HFFc6 (cell line): Measurements from ENCODE around the gene IGSF9. TPM values are rescaled to one million over a fixed set of nuclear protein-coding genes. Genes with fewer than 3 reads are reported as not detected.

Experiments
- DNase-seq: peaks from one replicate; pipeline ENCODE4 v3.0.0-alpha.2; 2018
- H3K27ac Mint-ChIP-seq: 2 replicates; pipeline ENCODE4 v1.8.0; 2020; ENCODE audit warnings: mild to moderate bottlenecking, mixed read lengths
- H3K27me3 Mint-ChIP-seq: 2 replicates; pipeline ENCODE4 v1.8.0; 2021; ENCODE audit warnings: mild to moderate bottlenecking, moderate library complexity, mixed read lengths; ENCODE audit not compliant: insufficient read depth
- H3K36me3 Mint-ChIP-seq: 2 replicates; pipeline ENCODE4 v1.8.0; 2021; ENCODE audit warnings: low read depth, mixed read lengths
- H3K4me1 Mint-ChIP-seq: 2 replicates; pipeline ENCODE4 v1.8.0; 2020; ENCODE audit warnings: low read depth, mixed read lengths
- H3K4me3 Mint-ChIP-seq: 2 replicates; pipeline ENCODE4 v1.8.0; 2020; ENCODE audit warnings: mild to moderate bottlenecking, moderate library complexity, mixed read lengths
- H3K9me3 Mint-ChIP-seq: 2 replicates; pipeline ENCODE4 v1.8.0; 2020; ENCODE audit warnings: mild to moderate bottlenecking, mixed read lengths
- CTCF ChIP-seq: fragments of 200-600 bp; sonication (generic); IDR thresholded peaks from 2 replicates; pipeline ENCODE4 v1.5.0; 2021; ENCODE audit warnings: antibody characterized with exemption, mild to moderate bottlenecking
- total RNA-seq, 6 experiments: library from RNA; stranded (reverse); fragmentation: NEBNext Ultra II Directional; extraction: Animal tissue kit (Norgen Biotek cat#: 25700); gene quantifications; 2 replicates in 1 of 6; 3 replicates in 5 of 6; pipeline ENCODE4 v1.2.3, GENCODE V29; 2021

Gene IGSF9
- total RNA-seq, 6 experiments from 2014 or later: not detected

- Mint-ChIP-seq H3K36me3 (no peaks in the 10 kb centered on the region), H3K9me3 (no peaks in the 10 kb centered on the region), H3K4me1 (peaks cover 17% of the 10 kb centered on the region; the same call in 1 of the 2 replicates), H3K27ac (no peak overlapping the region), H3K27me3 (peaks cover 49% of the 10 kb centered on the region), H3K4me3 (no peak overlapping the region)
- no peak for DNase-seq
- TF ChIP-seq CTCF: no peak
These were observed 3.5 kb downstream of the IGSF9 start for GRCh38 chr1:159941591-159942560.

GRCh38 chr1:159941141-159941540 lies 4.3 kb downstream of the IGSF9 start:
- Mint-ChIP-seq H3K27me3 (peaks cover 43% of the 10 kb centered on the region), H3K9me3 (no peaks in the 10 kb centered on the region), H3K27ac (no peak overlapping the region), H3K4me1 (peaks cover 17% of the 10 kb centered on the region; the same call in 1 of the 2 replicates), H3K36me3 (no peaks in the 10 kb centered on the region), H3K4me3 (no peak overlapping the region)
- TF ChIP-seq CTCF: no peak
- no peak for DNase-seq

- Mint-ChIP-seq H3K9me3 (no peaks in the 10 kb centered on the region), H3K27me3 (peaks cover 39% of the 10 kb centered on the region), H3K4me3 (no peak overlapping the region), H3K27ac (no peak overlapping the region), H3K4me1 (peaks cover 14% of the 10 kb centered on the region; the same call in 1 of the 2 replicates), H3K36me3 (no peaks in the 10 kb centered on the region)
- no peak for DNase-seq
- TF ChIP-seq CTCF: no peak
These were observed 5.3 kb downstream of the IGSF9 start for GRCh38 chr1:159940006-159940620.

GRCh38 chr1:159939678-159940002 lies 5.8 kb downstream of the IGSF9 start:
- TF ChIP-seq CTCF: no peak
- Mint-ChIP-seq H3K4me1 (peaks cover 9% of the 10 kb centered on the region; the same call in 1 of the 2 replicates), H3K27ac (no peak overlapping the region), H3K27me3 (peaks cover 37% of the 10 kb centered on the region), H3K9me3 (no peaks in the 10 kb centered on the region), H3K36me3 (no peaks in the 10 kb centered on the region), H3K4me3 (no peak overlapping the region)
- no peak for DNase-seq

- Mint-ChIP-seq H3K4me3 (no peak overlapping the region), H3K4me1 (peaks cover 7% of the 10 kb centered on the region; the same call in 1 of the 2 replicates), H3K9me3 (no peaks in the 10 kb centered on the region), H3K36me3 (no peaks in the 10 kb centered on the region), H3K27ac (no peak overlapping the region), H3K27me3 (peaks cover 32% of the 10 kb centered on the region)
- DNase-seq: no peak
- TF ChIP-seq CTCF: no peak
These were observed 6.3 kb downstream of the IGSF9 start for GRCh38 chr1:159938905-159939677.
